Measurements from ENCODE around the gene RNH1. TPM values are rescaled to one million over a fixed set of nuclear protein-coding genes. Genes with fewer than 3 reads are reported as not detected.

Gene RNH1
- total and polyA plus RNA-seq, 2 of the 8 experiments (the other 6 are each of a cell fraction or from before 2014, with no cell fraction given): 48.7 to 49.8 TPM

- no peak overlapping the region for H2BK5ac ChIP-seq (ENCODE audit: low read depth, low read length)
- H2BK12ac ChIP-seq (ENCODE audit: low read depth, low read length): no peak overlapping the region
- H2BK15ac ChIP-seq (ENCODE audit: low read length): no peak overlapping the region
- H4K20me1 ChIP-seq (replicated peaks in 1 of 2; ENCODE audit: control insufficient read depth in 1 of 2, insufficient read depth in 2 of 2, low read length in 2 of 2): peaks cover 0 to 6% of the 10 kb centered on the region in 2 experiments
- CTCF ChIA-PET (ENCODE audit: partially characterized antibody): interaction anchor here (0.5 to 0.6 kb wide), 2 partner anchors 131 to 1300 kb away, joined by 3 read pairs; no protein-coding TSS in a partner anchor
- no peaks in the 10 kb centered on the region for H3K9me3 ChIP-seq (ENCODE audit: insufficient read depth in 2 of 2, low read depth in 1 of 2, low read length in 1 of 2)
- H3K23ac ChIP-seq (ENCODE audit: insufficient read length): no peak overlapping the region
- FAIRE-seq: no peak
- peaks cover 2% of the 10 kb centered on the region; the same call in 1 of the 2 replicates for H3K79me1 ChIP-seq (ENCODE audit: low read depth, low read length)
- H4K8ac ChIP-seq (ENCODE audit: extremely low read depth, insufficient read depth, low read length): peak overlapping the region; percentile 71
- H3K14ac ChIP-seq (ENCODE audit: insufficient read length): no peak overlapping the region
- H4K5ac ChIP-seq (ENCODE audit: insufficient read length, low read depth, low read length): no peak overlapping the region
- H3K4me3 ChIP-seq (ENCODE audit: extremely low read depth in 1 of 4, insufficient read depth in 2 of 4, low read depth in 3 of 4, low read length in 4 of 4): peak overlapping the region; percentile 48 to 96 (median 70)
- H3K23me2 ChIP-seq (ENCODE audit: low read depth, low read length): peaks cover 8% of the 10 kb centered on the region
- 42% methylated on average over 43 of the region's 45 CpGs; no CpG with 5 or more reads in 1 of the 2 experiments for WGBS, 2 experiments (ENCODE audit: extremely low coverage in 1 of 2, insufficient coverage in 1 of 2, insufficient read length in 1 of 2, insufficient replicate concordance in 2 of 2, low coverage in 1 of 2, low lambda C conversion rate in 2 of 2, missing lambda C conversion rate in 1 of 2)
- POLR2A ChIA-PET (ENCODE audit: partially characterized antibody): interaction anchor here (0.7 to 7.1 kb wide), 5 partner anchors 14 to 125 kb away, joined by 3 to 41 read pairs (median 8); partner anchors contain the start of gene LRRC56
- no peak overlapping the region for H4K91ac ChIP-seq (replicated peaks; ENCODE audit: insufficient read length, low read length)
- no peak overlapping the region for H2BK20ac ChIP-seq (ENCODE audit: low read length)
- peaks cover 0 to 9% (median 2%) of the 10 kb centered on the region in 4 experiments; a peak in 3 of 7 replicates for H3K4me1 ChIP-seq (replicated peaks in 1 of 4; ENCODE audit: control insufficient read depth in 3 of 4, insufficient read depth in 4 of 4, low read length in 3 of 4)
- H3K4me2 ChIP-seq (ENCODE audit: insufficient read depth in 1 of 2, low read depth in 2 of 2, low read length in 2 of 2): peak overlapping the region; percentile 54 to 85
- H3K36me3 ChIP-seq (ENCODE audit: control insufficient read depth in 2 of 4, insufficient read depth in 4 of 4, low read length in 3 of 4): no peaks in the 10 kb centered on the region; a peak in 1 of 8 replicates
- peak overlapping the region; percentile 64 for H2BK120ac ChIP-seq (replicated peaks; ENCODE audit: low read depth, low read length)
- no peak overlapping the region for H3K4ac ChIP-seq (replicated peaks; ENCODE audit: insufficient read length, low read depth, low read length)
- H3K18ac ChIP-seq (ENCODE audit: extremely low read depth, low read length): peak overlapping the region; percentile 60; the same call in 1 of the 2 replicates
- DNase-seq (ENCODE audit: low read depth in 1 of 2, low spot score in 2 of 2): no peak
- no peak overlapping the region for H2AK5ac ChIP-seq (ENCODE audit: low read depth, low read length)
- no peak overlapping the region for H3K27ac ChIP-seq (ENCODE audit: low read depth, low read length)
- H3K56ac ChIP-seq (replicated peaks; ENCODE audit: insufficient read length, low read depth, low read length): no peak overlapping the region
- H3K79me2 ChIP-seq (ENCODE audit: control insufficient read depth in 1 of 2, insufficient read depth in 2 of 2, low read length in 2 of 2): peaks cover 0 to 14% of the 10 kb centered on the region in 2 experiments; a peak in 1 of 4 replicates
- H3K9ac ChIP-seq (replicated peaks in 1 of 4; ENCODE audit: extremely low read depth in 1 of 4, low read depth in 3 of 4, low read length in 3 of 4): peak overlapping the region in 3 of 4 experiments; percentile 34 to 50 (median 38); a peak in 5 of 7 replicates
- no peaks in the 10 kb centered on the region for H3K27me3 ChIP-seq (replicated peaks in 1 of 4; ENCODE audit: control insufficient read depth in 3 of 4, extremely low read depth in 1 of 4, insufficient read depth in 3 of 4, low read length in 3 of 4)
- TF ChIP-seq TAF1 (IDR thresholded peaks at IDR 0.05; ENCODE audit: low read depth, low read length): peak; percentile 35; the same call in 1 of the 2 replicates
- TF ChIP-seq MAX (IDR thresholded peaks at IDR 0.05): no peak
- TF ChIP-seq BACH1 (IDR thresholded peaks at IDR 0.05; ENCODE audit: low read length): no peak; the same call in 1 of the 2 replicates
- no peak for TF ChIP-seq ASH2L (IDR thresholded peaks at IDR 0.05; ENCODE audit: low read length)
- peak; percentile 62; the same call in 1 of the 2 replicates for TF ChIP-seq GABPA (IDR thresholded peaks at IDR 0.05; ENCODE audit: borderline replicate concordance, insufficient read depth, low read length)
- H2AFZ ChIP-seq (ENCODE audit: low read length): no peak overlapping the region
Observed at GRCh38 chr11:507727-508515, 879 bp upstream of the RNH1 start.

All from H1 (cell line).